Measurements from ENCODE around the gene PTMA. TPM values are rescaled to one million over a fixed set of nuclear protein-coding genes. Genes with fewer than 3 reads are reported as not detected.

The PTMA gene
- total RNA-seq, 4 donors from 2014 or later, result 478 to 1,487 (median 685) TPM

DNA sequence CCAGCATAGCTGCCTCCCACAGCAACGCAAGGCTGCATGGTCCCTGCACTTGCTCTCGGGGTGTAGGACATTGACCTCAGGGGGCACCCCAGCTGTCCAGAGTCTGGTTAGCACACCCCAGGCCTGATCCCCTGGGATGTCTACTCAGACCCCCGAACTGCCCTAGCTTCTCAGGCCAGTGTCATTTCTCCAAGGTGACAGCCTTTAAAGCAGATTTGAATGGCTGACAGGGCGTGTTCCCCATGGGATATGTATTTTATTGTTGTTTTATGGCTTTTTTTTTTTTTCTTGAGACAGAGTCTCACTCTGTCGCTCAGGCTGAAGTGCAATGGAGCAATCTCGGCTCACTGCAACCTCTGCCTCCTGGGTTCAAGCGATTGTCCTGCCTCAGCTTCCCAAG, 40.8 kb upstream of the PTMA start:
- no peaks in the 10 kb centered on the region for H3K27me3 ChIP-seq
- peak overlapping the region; percentile 96 to 100 (median 98) for H3K27ac ChIP-seq
- no peaks in the 10 kb centered on the region for H3K36me3 ChIP-seq
- no peaks in the 10 kb centered on the region for H3K9me3 ChIP-seq
- WGBS, 2 donors (ENCODE audit: low coverage in 1 of 2), result 27 to 39% methylated on average over 4 to 7 of the region's 7 CpGs
- in situ Hi-C loops (cut with MboI; ENCODE audit: low pct_ligation_motif_present in 1 of 4, low pct_unique_long_range_greater_than_20kb in 1 of 4, low sequenced_read_pairs in 3 of 4), result loop anchor here in 1 of 4 donors (10.0 kb wide), 1 partner anchor 53 kb away; no protein-coding TSS in a partner anchor
- peaks cover 42 to 81% (median 63%) of the 10 kb centered on the region in 4 donors for H3K4me1 ChIP-seq
- intact Hi-C loops (cut with DNase I; ENCODE audit: low total_unique reads), result no loop called here
- peak overlapping the region in 3 of 4 donors; percentile 37 to 46 (median 42) for H3K4me3 ChIP-seq
- no peak for TF ChIP-seq EP300 (IDR thresholded peaks at IDR 0.05; ENCODE audit: low read depth)
- TF ChIP-seq POLR2AphosphoS5 (IDR thresholded peaks at IDR 0.05), result peak in 1 of 3 donors; percentile 29
- peak; percentile 32 for TF ChIP-seq POLR2A (IDR thresholded peaks at IDR 0.05)
- TF ChIP-seq, protein P1, sequence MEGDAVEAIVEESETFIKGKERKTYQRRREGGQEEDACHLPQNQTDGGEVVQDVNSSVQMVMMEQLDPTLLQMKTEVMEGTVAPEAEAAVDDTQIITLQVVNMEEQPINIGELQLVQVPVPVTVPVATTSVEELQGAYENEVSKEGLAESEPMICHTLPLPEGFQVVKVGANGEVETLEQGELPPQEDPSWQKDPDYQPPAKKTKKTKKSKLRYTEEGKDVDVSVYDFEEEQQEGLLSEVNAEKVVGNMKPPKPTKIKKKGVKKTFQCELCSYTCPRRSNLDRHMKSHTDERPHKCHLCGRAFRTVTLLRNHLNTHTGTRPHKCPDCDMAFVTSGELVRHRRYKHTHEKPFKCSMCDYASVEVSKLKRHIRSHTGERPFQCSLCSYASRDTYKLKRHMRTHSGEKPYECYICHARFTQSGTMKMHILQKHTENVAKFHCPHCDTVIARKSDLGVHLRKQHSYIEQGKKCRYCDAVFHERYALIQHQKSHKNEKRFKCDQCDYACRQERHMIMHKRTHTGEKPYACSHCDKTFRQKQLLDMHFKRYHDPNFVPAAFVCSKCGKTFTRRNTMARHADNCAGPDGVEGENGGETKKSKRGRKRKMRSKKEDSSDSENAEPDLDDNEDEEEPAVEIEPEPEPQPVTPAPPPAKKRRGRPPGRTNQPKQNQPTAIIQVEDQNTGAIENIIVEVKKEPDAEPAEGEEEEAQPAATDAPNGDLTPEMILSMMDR (IDR thresholded peaks at IDR 0.05), result no peak
- peak; percentile 55 for DNase-seq

DNA sequence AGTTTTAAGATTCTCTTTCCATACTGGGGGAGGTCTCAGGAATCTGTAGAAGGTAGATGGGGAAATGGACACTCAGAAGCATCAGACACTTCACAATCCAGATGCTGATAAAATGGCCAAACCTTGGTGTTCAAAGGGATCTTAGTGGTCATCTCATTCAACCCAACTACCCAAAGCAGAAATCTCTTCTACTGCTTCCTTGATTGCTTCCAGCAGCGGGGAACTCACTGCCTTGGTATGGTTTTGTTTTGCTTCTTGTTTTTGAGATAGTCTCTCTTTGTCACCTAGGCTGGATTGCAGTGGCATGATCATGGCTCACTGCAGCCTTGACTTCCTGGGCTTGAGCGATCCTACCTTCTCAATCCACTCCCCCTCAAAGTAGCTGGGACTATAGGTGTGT, 39.3 kb upstream of the PTMA start:
- no peaks in the 10 kb centered on the region for H3K36me3 ChIP-seq
- in situ Hi-C loops (cut with MboI; ENCODE audit: low pct_ligation_motif_present in 1 of 4, low pct_unique_long_range_greater_than_20kb in 1 of 4, low sequenced_read_pairs in 3 of 4) (loop anchor here in 1 of 4 donors (10.0 kb wide), 1 partner anchor 54 kb away; no protein-coding TSS in a partner anchor), intact Hi-C loops (cut with DNase I; ENCODE audit: low total_unique reads) (no loop called here)
- 98 to 100% methylated on average over 1 to 2 of the region's 2 CpGs for WGBS, 2 donors (ENCODE audit: low coverage in 1 of 2)
- H3K27me3 ChIP-seq, result no peaks in the 10 kb centered on the region
- H3K27ac ChIP-seq, result peak overlapping the region; percentile 96 to 100 (median 98)
- no peak overlapping the region for H3K4me3 ChIP-seq
- H3K9me3 ChIP-seq, result no peaks in the 10 kb centered on the region
- TF ChIP-seq EP300 (IDR thresholded peaks at IDR 0.05; ENCODE audit: low read depth) (no peak), POLR2A (IDR thresholded peaks at IDR 0.05) (no peak), POLR2AphosphoS5 (IDR thresholded peaks at IDR 0.05) (no peak)
- TF ChIP-seq, protein P1 (IDR thresholded peaks at IDR 0.05), result no peak
- peaks cover 57 to 83% (median 77%) of the 10 kb centered on the region in 4 donors for H3K4me1 ChIP-seq
- no peak for DNase-seq

DNA sequence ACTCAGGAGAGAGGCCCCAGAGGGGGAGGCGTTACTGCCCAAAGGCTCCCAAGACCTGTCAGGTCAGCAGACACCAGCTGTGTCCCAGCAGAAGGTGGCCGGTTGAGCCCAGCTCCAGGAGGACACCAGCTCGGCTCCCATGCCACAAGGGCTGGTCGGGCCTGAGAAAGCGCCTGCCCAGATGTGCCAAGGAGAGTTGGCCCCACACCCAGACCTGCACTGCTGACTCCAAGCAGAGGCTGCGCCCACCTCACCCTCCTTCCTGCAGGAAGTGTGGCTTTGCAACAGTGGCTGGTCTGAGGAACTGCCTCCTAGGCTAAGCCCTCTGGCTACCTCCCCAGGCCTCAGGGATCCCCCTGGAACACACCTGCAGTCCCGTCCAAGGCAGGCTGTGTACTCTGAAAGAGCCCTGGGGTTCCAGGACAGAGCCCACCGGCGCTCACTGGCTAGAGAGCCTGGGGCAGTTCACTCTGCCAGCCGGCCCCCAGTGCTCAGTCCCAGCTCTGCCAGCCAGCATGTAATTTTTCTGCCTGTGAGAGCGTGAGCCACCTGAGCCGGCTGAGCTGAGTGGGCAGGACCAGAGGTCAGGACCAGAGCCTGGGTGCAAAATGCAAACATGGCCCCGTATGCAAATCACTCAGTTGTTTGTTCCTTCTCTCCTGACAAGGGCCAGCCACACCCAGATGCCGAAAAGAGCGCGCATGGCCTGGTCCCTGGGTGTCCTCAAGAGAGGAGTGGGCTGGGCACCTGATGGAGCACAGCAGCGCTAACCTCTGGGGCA, 36.9 kb upstream of the PTMA start:
- no peaks in the 10 kb centered on the region for H3K36me3 ChIP-seq
- in situ Hi-C loops (cut with MboI; ENCODE audit: low pct_ligation_motif_present in 1 of 4, low pct_unique_long_range_greater_than_20kb in 1 of 4, low sequenced_read_pairs in 3 of 4), result loop anchor here in 2 of 4 donors (5.0 to 10.0 kb wide), 2 partner anchors 57 to 59 kb away; no protein-coding TSS in a partner anchor
- peaks cover 58 to 79% (median 75%) of the 10 kb centered on the region in 4 donors for H3K4me1 ChIP-seq
- H3K4me3 ChIP-seq, result no peak overlapping the region
- H3K27me3 ChIP-seq, result no peaks in the 10 kb centered on the region
- H3K27ac ChIP-seq, result peak overlapping the region; percentile 96 to 100 (median 98)
- peak; percentile 81 for DNase-seq
- no peaks in the 10 kb centered on the region for H3K9me3 ChIP-seq
- TF ChIP-seq POLR2A (IDR thresholded peaks at IDR 0.05) (peak; percentile 61), EP300 (IDR thresholded peaks at IDR 0.05; ENCODE audit: low read depth) (no peak), POLR2AphosphoS5 (IDR thresholded peaks at IDR 0.05) (peak; percentile 6 to 63 (median 15))
- TF ChIP-seq, protein P1 (IDR thresholded peaks at IDR 0.05), result peak in 1 of 5 experiments; percentile 16
- 50% methylated on average over 16 of the region's 17 CpGs; no CpG with 5 or more reads in 1 of the 2 donors for WGBS, 2 donors (ENCODE audit: low coverage in 1 of 2)
- intact Hi-C loops (cut with DNase I; ENCODE audit: low total_unique reads), result loop anchor here (2.0 kb wide), 1 partner anchor 59 kb away; no protein-coding TSS in a partner anchor

Measured in transverse colon (tissue), 4 donors.